GM19468 (cell line): ENCODE data around the gene ROBO4.

Experiments used
- ATAC-seq: cut with Tn5 transposase; IDR thresholded peaks from one replicate; pipeline ENCODE4 v1.9.1; 2021; ENCODE audit warnings: mild to moderate bottlenecking, moderate library complexity, moderate number of reproducible peaks; ENCODE audit not compliant: unreplicated experiment; ENCODE audit errors: extremely low read depth

Gene ROBO4

GRCh38 chr11:124859171-124859570 is 38.5 kb downstream of the ROBO4 start:
- no peak for ATAC-seq

GRCh38 chr11:124846070-124846673 is 51.5 kb downstream of the ROBO4 start:
- ATAC-seq = no peak

GRCh38 chr11:124844664-124845079 is 53.0 kb downstream of the ROBO4 start:
- ATAC-seq = no peak

GRCh38 chr11:124843616-124843910 is 54.1 kb downstream of the ROBO4 start:
- ATAC-seq = no peak

GRCh38 chr11:124842305-124842704 is 55.4 kb downstream of the ROBO4 start:
- no peak for ATAC-seq

- no peak for ATAC-seq
Measured at GRCh38 chr11:124841840-124842239, 55.8 kb downstream of the ROBO4 start.

GRCh38 chr11:124841201-124841600 is 56.5 kb downstream of the ROBO4 start:
- no peak for ATAC-seq

GRCh38 chr11:124840666-124841065 is 57.0 kb downstream of the ROBO4 start:
- ATAC-seq = no peak

GRCh38 chr11:124839972-124840621 is 57.6 kb downstream of the ROBO4 start:
- no peak for ATAC-seq

GRCh38 chr11:124839128-124839971 is 58.3 kb downstream of the ROBO4 start:
- no peak for ATAC-seq

- no peak for ATAC-seq
Measured at GRCh38 chr11:124838805-124839127, 58.9 kb downstream of the ROBO4 start.

GRCh38 chr11:124837491-124837856 is 60.2 kb downstream of the ROBO4 start:
- no peak for ATAC-seq

GRCh38 chr11:124835918-124836317 is 61.7 kb downstream of the ROBO4 start:
- no peak for ATAC-seq

GRCh38 chr11:124834526-124835180 is 63.0 kb downstream of the ROBO4 start:
- ATAC-seq = no peak
